GM23248 (cell line): Measurements from ENCODE around the gene USF2. TPM values are rescaled to one million over a fixed set of nuclear protein-coding genes. Genes with fewer than 3 reads are reported as not detected.
"Not testable (repeated sequence)": the region's sequence is repeated elsewhere in the genome, so short reads cannot be mapped to it uniquely, and the experiment has no call there.

Source experiments
- DNase-seq: peaks from one replicate; pipeline ENCODE4 v3.0.0-alpha.2; 2015
- H2AFZ ChIP-seq: fragments of 200-600 bp; sonication (generic); 2 replicates; pipeline ENCODE4 v1.6.1; 2016; ENCODE audit warnings: antibody characterized with exemption
- H3F3A ChIP-seq: fragments of 200-600 bp; sonication (generic); 2 replicates; pipeline ENCODE4 v1.6.1; 2016; ENCODE audit warnings: mild to moderate bottlenecking, antibody characterized with exemption, mixed run types; ENCODE audit not compliant: insufficient read depth
- H3K27ac ChIP-seq: fragments of 200-600 bp; sonication (generic); 2 replicates; pipeline ENCODE4 v1.5.1; 2016; ENCODE audit warnings: mild to moderate bottlenecking
- H3K27me3 ChIP-seq: fragments of 200-600 bp; sonication (generic); replicated peaks from 2 replicates; pipeline ENCODE4 v1.6.1; 2016; ENCODE audit warnings: mild to moderate bottlenecking; ENCODE audit not compliant: insufficient read depth
- H3K36me3 ChIP-seq: fragments of 200-600 bp; sonication (generic); 2 replicates; pipeline ENCODE4 v1.6.1; 2016; ENCODE audit warnings: low read depth, mild to moderate bottlenecking
- H3K4me1 ChIP-seq: fragments of 200-600 bp; sonication (generic); 2 replicates; pipeline ENCODE4 v1.6.1; 2016; ENCODE audit warnings: mild to moderate bottlenecking; ENCODE audit not compliant: insufficient read depth
- H3K4me2 ChIP-seq: fragments of 200-600 bp; sonication (generic); one replicate; pipeline ENCODE4 v1.6.1; 2016; ENCODE audit warnings: mild to moderate bottlenecking; ENCODE audit not compliant: unreplicated experiment
- H3K4me3 ChIP-seq: fragments of 200-600 bp; sonication (generic); 2 replicates; pipeline ENCODE4 v1.5.1; 2016; ENCODE audit warnings: mild to moderate bottlenecking
- H3K79me2 ChIP-seq: fragments of 200-600 bp; sonication (generic); 2 replicates; pipeline ENCODE4 v1.6.1; 2016; ENCODE audit warnings: mild to moderate bottlenecking; ENCODE audit not compliant: insufficient read depth
- H3K9ac ChIP-seq: fragments of 200-600 bp; sonication (generic); 2 replicates; pipeline ENCODE4 v1.6.1; 2016; ENCODE audit warnings: mild to moderate bottlenecking
- H3K9me2 ChIP-seq: fragments of 200-600 bp; sonication (generic); 2 replicates; pipeline ENCODE4 v1.6.1; 2016; ENCODE audit warnings: mixed run types, mild to moderate bottlenecking, moderate library complexity; ENCODE audit not compliant: insufficient read depth
- H3K9me3 ChIP-seq: fragments of 200-600 bp; sonication (generic); one replicate; pipeline ENCODE4 v1.6.1; 2017; ENCODE audit warnings: low read depth
- H4K20me1 ChIP-seq: fragments of 200-600 bp; sonication (generic); 2 replicates; pipeline ENCODE4 v1.6.0; 2016; ENCODE audit not compliant: insufficient read depth
- EZH2 ChIP-seq: fragments of 200-600 bp; sonication (generic); IDR thresholded peaks from 2 replicates; pipeline ENCODE4 v1.6.1; 2018; ENCODE audit warnings: antibody characterized with exemption, mild to moderate bottlenecking; ENCODE audit not compliant: insufficient read depth, poor library complexity, severe bottlenecking
- EZH2phosphoT487 ChIP-seq: fragments of 200-600 bp; sonication (generic); IDR thresholded peaks from 2 replicates; pipeline ENCODE4 v1.6.1; 2018; ENCODE audit warnings: antibody characterized with exemption, moderate library complexity, mild to moderate bottlenecking, low read depth; ENCODE audit not compliant: insufficient read depth
- WGBS, 2 experiments: methylation state at CpG; one replicate each; pipeline ENCODE4 v1.1.6; 2015 to 2017; ENCODE audit warnings: low lambda C conversion rate in 2 of 2, low coverage in 1 of 2; ENCODE audit errors: missing lambda C conversion rate in 2 of 2; 5-methylcytosine and 5-hydroxymethylcytosine counted together
- in situ Hi-C: fragments of 300-500 bp; cut with MboI; formaldehyde crosslinking; loops from 2 replicates; pipeline ENCODE4 v1.15.0; 2020
- polyA plus RNA-seq: library from polyadenylated mRNA; unstranded; fragments of >200 nt; fragmentation: Nextera tagmentation; extraction: Ambion mirVana; gene quantifications from 2 replicates; pipeline ENCODE4 v1.2.1, GENCODE V29; 2016
- total RNA-seq: library from RNA; depleted of rRNA; stranded (reverse); fragments of >200 nt; shearing (Covaris generic); gene quantifications from 2 replicates; pipeline ENCODE4 v1.2.3, GENCODE V29; 2014

Gene USF2
- total and polyA plus RNA-seq, 2 experiments from 2014 or later: 10.4 to 64.6 TPM

DNA sequence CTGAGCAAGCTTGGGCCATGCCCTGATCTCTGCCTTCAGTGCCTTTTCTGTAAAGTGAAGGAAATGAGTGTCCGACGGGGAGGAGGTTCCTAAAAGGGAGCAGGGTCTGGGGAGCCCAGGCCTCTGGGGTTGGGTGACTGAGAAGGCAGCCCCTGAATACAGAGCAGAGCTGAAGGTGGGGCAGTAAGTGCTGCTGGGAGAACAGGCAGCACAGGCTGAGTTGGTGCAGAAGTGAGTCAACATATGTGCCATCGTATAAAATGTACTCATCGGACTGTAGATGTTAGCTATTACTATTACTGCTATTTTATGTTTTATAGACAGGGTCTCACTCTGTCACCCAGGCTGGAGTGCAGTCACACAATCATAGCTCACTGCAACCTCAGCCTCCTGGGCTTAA, 12.5 kb downstream of the USF2 start:
- no peaks in the 10 kb centered on the region for H4K20me1 ChIP-seq
- WGBS, 2 experiments: 16 to 17% methylated on average over 4 of the region's 4 CpGs
- H3K79me2 ChIP-seq: no peaks in the 10 kb centered on the region
- H3K4me1 ChIP-seq: no peaks in the 10 kb centered on the region
- H2AFZ ChIP-seq: no peak overlapping the region
- H3K9ac ChIP-seq: no peak overlapping the region
- H3K27ac ChIP-seq: no peak overlapping the region
- H3F3A ChIP-seq: 0 out of 2 replicates have a peak, but pooled peaks cover 7% of the 10 kb centered on the region
- H3K36me3 ChIP-seq: peaks cover 3% of the 10 kb centered on the region; the same call in 1 of the 2 replicates
- no peaks in the 10 kb centered on the region for H3K9me2 ChIP-seq
- DNase-seq: peak; percentile 35
- no peak overlapping the region for H3K4me3 ChIP-seq
- no peak overlapping the region for H3K4me2 ChIP-seq
- in situ Hi-C loops: no loop called here
- H3K27me3 ChIP-seq: peaks cover 6% of the 10 kb centered on the region; the same call in 1 of the 2 replicates
- H3K9me3 ChIP-seq: no peaks in the 10 kb centered on the region
- no peak for TF ChIP-seq EZH2
- no peak for TF ChIP-seq EZH2phosphoT487

DNA sequence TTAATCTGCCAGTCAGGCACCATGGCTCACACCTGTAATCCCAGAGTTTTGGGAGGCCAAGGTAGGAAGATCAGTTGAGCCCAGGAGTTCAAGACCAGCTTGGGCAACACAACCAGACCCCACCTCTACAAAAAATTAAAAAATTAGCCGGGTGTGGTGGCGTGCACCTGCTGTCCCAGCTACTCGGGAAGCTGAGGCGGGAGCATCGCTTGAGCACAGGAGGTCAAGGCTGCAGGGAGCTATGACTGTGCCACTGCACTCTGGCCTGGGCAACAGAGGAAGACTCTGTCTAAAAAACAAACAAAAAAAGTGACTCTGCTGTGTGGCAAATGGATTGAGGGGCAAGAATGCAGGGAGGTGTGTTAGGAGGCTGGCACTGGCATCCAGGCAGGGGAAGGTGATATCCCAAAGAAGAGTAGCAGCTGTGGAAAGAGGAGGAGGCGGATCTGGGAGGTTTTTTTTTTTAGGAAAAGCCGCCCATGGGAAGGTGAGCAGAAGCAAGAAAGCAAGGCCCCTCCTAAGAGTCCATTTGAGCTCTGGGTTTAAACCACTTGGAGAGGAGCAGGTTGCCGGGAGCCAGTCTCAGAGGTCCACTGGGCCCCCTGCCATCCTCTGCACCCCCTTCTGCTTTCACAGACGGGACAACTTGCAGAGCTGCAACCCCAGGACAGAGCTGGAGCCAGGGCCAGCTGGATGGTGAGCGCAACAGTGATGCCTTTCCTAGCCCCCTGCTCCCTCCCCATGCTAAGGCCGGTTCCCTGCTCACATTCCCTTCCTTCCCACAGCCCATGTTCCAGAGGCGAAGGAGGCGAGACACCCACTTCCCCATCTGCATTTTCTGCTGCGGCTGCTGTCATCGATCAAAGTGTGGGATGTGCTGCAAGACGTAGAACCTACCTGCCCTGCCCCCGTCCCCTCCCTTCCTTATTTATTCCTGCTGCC, 15.7 kb downstream of the USF2 start:
- Histone ChIP-seq H3K4me2 (no peak overlapping the region), H3K4me3 (no peak overlapping the region), H3K9ac (no peak overlapping the region), H3F3A (0 out of 2 replicates have a peak, but pooled peaks cover 7% of the 10 kb centered on the region), H2AFZ (no peak overlapping the region), H3K27me3 (peaks cover 6% of the 10 kb centered on the region; the same call in 1 of the 2 replicates), H3K36me3 (no peaks in the 10 kb centered on the region), H3K9me2 (no peaks in the 10 kb centered on the region), H3K9me3 (no peaks in the 10 kb centered on the region), H3K4me1 (no peaks in the 10 kb centered on the region), H4K20me1 (no peaks in the 10 kb centered on the region), H3K27ac (no peak overlapping the region), H3K79me2 (no peaks in the 10 kb centered on the region)
- TF ChIP-seq EZH2phosphoT487: no peak
- TF ChIP-seq EZH2: no peak
- WGBS, 2 experiments: 64 to 73% methylated on average over 16 to 17 of the region's 17 CpGs
- no peak for DNase-seq
- in situ Hi-C loops: no loop called here

DNA sequence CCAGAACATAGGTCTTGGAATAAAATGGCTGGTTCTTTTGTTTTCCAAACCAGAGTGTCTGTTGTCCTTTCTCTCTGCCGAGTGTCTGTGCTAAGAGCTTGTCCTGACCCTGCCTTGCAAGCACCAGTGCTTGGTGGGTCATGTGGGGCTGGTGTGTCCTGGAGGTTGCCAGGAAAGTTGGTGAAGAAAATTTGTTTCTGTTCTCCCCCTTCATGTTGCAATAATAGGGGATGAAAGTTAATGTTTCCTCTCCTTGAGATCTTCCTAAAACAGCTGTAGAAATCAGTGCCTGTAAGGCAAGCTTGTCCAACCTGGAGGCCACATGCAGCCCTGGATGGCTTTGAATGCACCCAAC, 16.3 kb downstream of the USF2 start:
- no peak for TF ChIP-seq EZH2phosphoT487
- TF ChIP-seq EZH2: no peak
- Histone ChIP-seq H3K36me3 (no peaks in the 10 kb centered on the region), H3K9me3 (no peaks in the 10 kb centered on the region), H3K9me2 (no peaks in the 10 kb centered on the region), H3K4me1 (no peaks in the 10 kb centered on the region), H2AFZ (no peak overlapping the region), H3K27ac (no peak overlapping the region), H3K27me3 (peaks cover 6% of the 10 kb centered on the region; the same call in 1 of the 2 replicates), H3K79me2 (no peaks in the 10 kb centered on the region), H4K20me1 (no peaks in the 10 kb centered on the region), H3F3A (0 out of 2 replicates have a peak, but pooled peaks cover 7% of the 10 kb centered on the region), H3K9ac (no peak overlapping the region), H3K4me2 (no peak overlapping the region), H3K4me3 (no peak overlapping the region)
- WGBS, 2 experiments: 33 to 45% methylated on average over 1 of the region's 1 CpG
- DNase-seq: no peak
- in situ Hi-C loops: no loop called here

DNA sequence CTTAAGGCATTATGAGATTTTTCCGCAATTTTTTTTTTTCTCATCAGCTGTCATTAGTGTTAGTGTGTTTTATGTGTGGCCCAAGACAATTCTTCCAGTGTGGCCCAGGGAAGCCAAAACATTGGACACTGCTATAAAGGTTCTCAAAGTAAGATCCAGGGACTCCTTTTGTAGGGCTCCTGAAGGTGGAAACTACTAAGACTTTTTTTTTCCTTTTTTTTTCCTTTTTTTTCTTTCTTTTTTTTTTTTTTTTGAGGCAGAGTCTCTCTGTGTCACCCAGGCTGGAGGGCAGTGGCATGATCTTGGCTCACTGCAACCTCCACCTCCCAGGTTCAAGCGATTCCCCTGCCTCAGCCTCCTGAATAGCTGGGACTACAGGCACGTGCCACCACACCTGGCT, 16.7 kb downstream of the USF2 start:
- H3K27ac ChIP-seq, H4K20me1 ChIP-seq, H3K4me3 ChIP-seq, H3K79me2 ChIP-seq, H3K4me2 ChIP-seq, H3K4me1 ChIP-seq, H3K27me3 ChIP-seq, H3K9me3 ChIP-seq, H3F3A ChIP-seq, in situ Hi-C loops, H3K36me3 ChIP-seq, H3K9me2 ChIP-seq, H3K9ac ChIP-seq, DNase-seq, H2AFZ ChIP-seq: not testable (repeated sequence)
- 68 to 69% methylated on average over 3 of the region's 3 CpGs for WGBS, 2 experiments

DNA sequence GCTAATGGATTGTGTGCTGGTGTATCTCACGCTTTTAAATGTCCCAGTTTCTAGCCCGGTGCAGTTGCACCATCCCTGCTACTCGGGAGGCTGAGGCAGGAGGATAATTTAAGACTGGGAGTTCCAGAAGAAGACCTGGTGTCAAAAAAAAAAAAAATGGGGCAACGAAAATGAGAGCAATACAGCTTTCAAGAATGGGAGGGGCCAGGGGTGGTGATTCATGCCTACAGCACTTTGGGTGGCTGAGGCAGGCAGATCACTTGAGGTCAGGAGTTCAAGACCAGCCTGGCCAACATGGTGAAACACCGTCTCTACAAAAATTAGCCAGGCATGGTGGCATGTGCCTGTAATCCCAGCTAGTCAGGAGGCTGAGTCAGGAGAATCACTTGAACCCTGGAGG, 17.3 kb downstream of the USF2 start:
- H3K36me3 ChIP-seq, in situ Hi-C loops, H4K20me1 ChIP-seq, H3K4me2 ChIP-seq, H3K9me3 ChIP-seq, H3K9me2 ChIP-seq, H3K4me1 ChIP-seq, H3K27ac ChIP-seq, H3K4me3 ChIP-seq, H3K9ac ChIP-seq, H3F3A ChIP-seq, H3K79me2 ChIP-seq, H3K27me3 ChIP-seq, H2AFZ ChIP-seq: not testable (repeated sequence)
- peak; percentile 22 for DNase-seq
- 56 to 58% methylated on average over 5 of the region's 5 CpGs for WGBS, 2 experiments
